ENCODE measurements around the gene SDR9C7. TPM values are rescaled to one million over a fixed set of nuclear protein-coding genes. Genes with fewer than 3 reads are reported as not detected.
"Not testable (repeated sequence)": the region's sequence is repeated elsewhere in the genome, so short reads cannot be mapped to it uniquely, and the experiment has no call there.

Gene SDR9C7
- total RNA-seq, 1 donor from 2014 or later: not detected

DNA sequence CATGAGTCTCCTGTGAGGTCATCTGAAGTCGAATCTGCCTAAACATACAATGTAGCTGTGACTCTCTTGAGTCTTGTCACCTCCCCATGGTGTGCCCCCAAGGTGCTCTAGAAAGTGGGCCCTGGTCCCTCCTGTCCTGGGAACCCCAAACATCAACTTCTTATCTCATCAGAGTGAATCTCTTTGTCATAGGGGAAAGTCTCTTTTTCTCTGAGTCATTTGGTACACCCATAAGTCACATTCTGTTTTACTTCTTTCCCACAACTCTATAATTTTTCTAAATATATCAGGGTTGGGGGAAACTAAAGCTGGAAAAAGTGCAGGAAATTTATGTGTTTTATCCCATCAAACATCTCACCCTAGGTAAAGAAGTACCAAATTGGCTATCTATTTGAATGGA lies 12.9 kb downstream of the SDR9C7 start:
- ATAC-seq: no peak
- peak; percentile 8 for DNase-seq (ENCODE audit: low spot score)

DNA sequence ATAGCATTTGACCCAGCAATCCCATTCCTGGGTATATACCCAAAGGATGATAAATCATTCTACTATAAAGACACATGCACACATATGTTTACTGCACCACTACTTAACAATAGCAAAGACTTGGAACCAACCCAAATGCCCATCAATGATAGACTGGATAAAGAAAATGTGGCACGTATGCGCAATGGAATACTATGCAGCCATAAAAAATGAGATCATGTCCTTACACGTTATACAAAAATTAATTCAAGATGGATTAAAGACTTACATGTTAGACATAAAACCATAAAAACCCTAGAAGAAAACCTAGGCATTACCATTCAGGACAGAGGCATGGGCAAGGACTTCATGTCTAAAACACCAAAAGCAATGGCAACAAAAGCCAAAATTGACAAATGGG lies 16.1 kb downstream of the SDR9C7 start:
- not testable (repeated sequence) for DNase-seq (ENCODE audit: low spot score); ATAC-seq

- peak; percentile 82 for ATAC-seq
- DNase-seq (ENCODE audit: low spot score): no peak
Measured at GRCh38 chr12:56916996-56917333, 17.2 kb downstream of the SDR9C7 start.

- DNase-seq (ENCODE audit: low spot score) (no peak), ATAC-seq (peak; percentile 68)
Measured at GRCh38 chr12:56916296-56916995, 17.8 kb downstream of the SDR9C7 start.

GRCh38 chr12:56914724-56915123 lies 19.5 kb downstream of the SDR9C7 start:
- no peak for DNase-seq (ENCODE audit: low spot score)
- peak; percentile 70 for ATAC-seq

- no peak for DNase-seq (ENCODE audit: low spot score)
- ATAC-seq: no peak
Measured at GRCh38 chr12:56914256-56914655, 20.0 kb downstream of the SDR9C7 start.

GRCh38 chr12:56909403-56909802 lies 24.8 kb downstream of the SDR9C7 start:
- DNase-seq (ENCODE audit: low spot score); ATAC-seq: not testable (repeated sequence)

DNA sequence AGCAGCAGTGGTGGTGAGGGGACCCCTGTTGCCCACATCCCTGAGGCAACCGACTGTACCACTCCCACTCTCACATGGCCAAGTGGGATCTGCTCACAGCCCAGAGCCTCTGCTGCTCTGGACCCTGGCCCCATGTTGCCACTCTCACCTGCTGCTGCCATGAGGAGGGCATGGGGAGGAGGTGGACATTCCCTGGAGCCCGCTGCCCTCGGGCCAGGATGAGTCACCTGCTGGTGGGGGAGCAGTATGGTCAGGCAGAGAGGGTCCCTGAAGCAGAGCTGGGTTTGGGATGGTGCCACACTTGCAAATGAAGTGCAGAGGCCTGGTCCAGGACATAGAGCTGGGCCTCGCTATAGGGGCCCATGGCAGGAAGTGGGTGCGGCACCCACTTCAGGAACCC lies 26.1 kb downstream of the SDR9C7 start:
- no peak for DNase-seq (ENCODE audit: low spot score)
- no peak for ATAC-seq

DNA sequence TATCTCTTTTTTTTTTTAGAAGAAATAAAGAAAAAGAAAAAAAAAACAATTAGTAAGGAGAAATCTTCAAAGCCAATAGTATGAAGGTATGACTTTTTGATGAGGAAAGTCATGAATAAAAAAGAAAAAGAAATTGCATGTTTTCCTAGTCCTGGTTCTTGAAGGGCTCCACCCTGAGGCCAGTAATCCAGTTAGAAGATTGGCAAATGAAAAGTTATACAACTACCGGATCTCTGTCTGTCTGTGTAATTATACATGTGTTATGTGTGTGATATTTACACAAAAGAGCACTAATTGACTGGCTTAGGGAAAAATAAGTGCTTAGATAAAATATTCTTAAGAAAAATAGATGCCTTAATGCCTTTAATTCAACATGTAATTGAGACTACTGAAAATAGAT lies 28.4 kb downstream of the SDR9C7 start:
- DNase-seq (ENCODE audit: low spot score) (no peak), ATAC-seq (peak; percentile 79)

- ATAC-seq (no peak), DNase-seq (ENCODE audit: low spot score) (no peak)
Measured at GRCh38 chr12:56903374-56903773, 30.8 kb downstream of the SDR9C7 start.

DNA sequence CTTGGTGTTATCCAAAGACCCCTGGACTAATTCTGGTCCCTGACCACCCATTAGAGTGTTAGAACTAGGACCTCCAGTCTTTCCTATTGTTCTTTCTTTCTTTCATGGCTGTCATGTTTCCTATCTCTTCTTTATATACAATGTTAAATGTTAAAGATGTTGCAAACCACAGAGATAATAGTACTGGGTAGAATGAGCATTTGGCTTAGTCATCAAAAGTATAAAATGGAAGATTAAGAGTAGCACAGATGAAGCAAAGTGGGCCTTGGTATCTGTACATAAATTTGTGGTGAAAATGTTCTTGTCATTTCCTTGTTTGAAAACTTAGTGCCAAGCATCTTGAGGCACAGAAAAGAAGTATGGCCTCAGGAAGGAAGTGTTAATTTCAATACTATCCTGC lies 32.9 kb downstream of the SDR9C7 start:
- ATAC-seq; DNase-seq (ENCODE audit: low spot score): not testable (repeated sequence)

- ATAC-seq: no peak
- DNase-seq (ENCODE audit: low spot score): no peak
Measured at GRCh38 chr12:56900583-56900982, 33.6 kb downstream of the SDR9C7 start.

DNA sequence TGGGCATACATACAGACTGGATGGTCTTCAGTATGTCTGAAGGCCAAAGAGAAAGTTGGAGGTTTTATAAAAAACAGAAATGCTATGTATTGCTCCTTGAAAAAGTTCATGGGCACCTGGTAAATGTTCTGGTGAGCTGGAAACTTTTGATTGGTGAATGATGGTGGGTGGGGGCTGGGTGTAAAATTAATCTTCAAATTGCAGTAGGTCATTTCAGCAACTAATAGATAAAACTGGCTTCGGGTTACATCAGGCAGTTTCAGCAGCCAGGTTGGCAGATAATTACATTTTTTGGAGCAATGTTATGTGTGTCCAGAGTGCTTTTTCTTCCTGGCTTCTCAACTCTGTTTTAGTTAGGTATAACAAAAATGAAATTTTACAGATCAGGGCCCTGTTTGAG lies 35.3 kb downstream of the SDR9C7 start:
- DNase-seq (ENCODE audit: low spot score) (peak; percentile 66), ATAC-seq (peak; percentile 36)

GRCh38 chr12:56897844-56898361 lies 36.3 kb downstream of the SDR9C7 start:
- ATAC-seq (peak; percentile 88), DNase-seq (ENCODE audit: low spot score) (peak; percentile 88)

DNA sequence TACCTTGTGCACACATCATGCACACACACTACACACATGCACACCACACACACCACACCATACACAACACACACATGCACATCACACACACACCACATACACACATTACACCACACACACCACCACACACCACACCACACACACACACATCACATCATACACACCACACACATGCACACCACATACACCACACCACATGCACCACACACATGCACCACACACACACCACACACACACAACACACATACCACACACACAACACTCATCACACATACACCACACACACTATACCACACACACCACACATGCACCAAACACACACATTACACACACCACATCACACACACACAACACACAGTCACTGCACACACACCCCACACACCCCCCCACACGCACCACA lies 38.1 kb downstream of the SDR9C7 start:
- ATAC-seq: no peak
- no peak for DNase-seq (ENCODE audit: low spot score)

DNA sequence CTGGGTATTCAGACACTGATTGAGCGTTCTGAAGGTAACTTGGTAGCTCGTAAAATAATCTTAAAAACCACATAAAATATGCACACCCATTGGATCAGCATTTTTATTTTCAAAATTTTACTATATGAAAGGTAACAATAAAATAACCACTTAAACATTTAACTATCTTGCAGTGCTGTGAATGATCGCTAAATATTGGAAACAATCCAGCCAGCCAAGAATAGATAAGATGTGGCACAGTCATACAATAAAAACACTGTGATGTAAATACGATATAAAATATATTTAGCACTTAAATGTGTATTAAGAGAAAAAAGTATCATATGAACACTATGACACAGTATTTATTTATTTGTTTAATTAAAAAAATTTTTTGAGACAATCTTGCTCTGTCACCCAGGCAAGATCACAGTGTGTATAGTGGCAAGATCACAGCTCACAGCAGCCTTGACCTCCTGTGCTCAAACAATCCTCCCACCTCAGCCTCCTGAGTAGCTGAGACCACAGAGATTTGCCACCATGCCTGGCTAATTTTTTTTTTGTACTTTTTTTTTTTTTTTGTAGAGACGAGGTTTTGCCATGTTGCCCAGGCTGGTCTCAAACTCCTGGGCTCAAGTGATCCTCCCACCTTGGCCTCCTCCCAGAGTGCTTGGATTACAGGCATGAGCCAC lies 39.4 kb downstream of the SDR9C7 start:
- ATAC-seq (no peak), DNase-seq (ENCODE audit: low spot score) (no peak)

GRCh38 chr12:56891885-56892284 lies 42.3 kb downstream of the SDR9C7 start:
- not testable (repeated sequence) for ATAC-seq

GRCh38 chr12:56886319-56886718 lies 47.9 kb downstream of the SDR9C7 start:
- DNase-seq (ENCODE audit: low spot score): no peak
- ATAC-seq: no peak

More at GRCh38 chr12:56891885-56892284, 42.3 kb downstream of the SDR9C7 start:
- DNase-seq (ENCODE audit: low spot score): not testable (repeated sequence)

- no peak for ATAC-seq
- no peak for DNase-seq (ENCODE audit: low spot score)
Measured at GRCh38 chr12:56885316-56885715, 48.9 kb downstream of the SDR9C7 start.

- DNase-seq (ENCODE audit: low spot score) (no peak), ATAC-seq (no peak)
Measured at GRCh38 chr12:56884421-56884820, 49.8 kb downstream of the SDR9C7 start.

- DNase-seq (ENCODE audit: low spot score); ATAC-seq: not testable (repeated sequence)
Measured at GRCh38 chr12:56882407-56882806, 51.8 kb downstream of the SDR9C7 start.
